BLaER1 (cell line): ENCODE results near the gene GRPR.

Experiments used
- H3K27ac ChIP-seq: shearing (Covaris generic); formaldehyde crosslinking; 2 replicates; pipeline ENCODE4 v1.8.1; 2022
- H3K27me3 ChIP-seq: shearing (Covaris generic); formaldehyde crosslinking; 2 replicates; pipeline ENCODE4 v1.8.1; 2022
- H3K36me3 ChIP-seq: shearing (Covaris generic); formaldehyde crosslinking; 2 replicates; pipeline ENCODE4 v1.8.1; 2022
- H3K4me1 ChIP-seq: shearing (Covaris generic); formaldehyde crosslinking; 2 replicates; pipeline ENCODE4 v1.8.1; 2022
- H3K4me2 ChIP-seq: shearing (Covaris generic); formaldehyde crosslinking; 2 replicates; pipeline ENCODE4 v1.8.1; 2022
- H3K4me3 ChIP-seq: shearing (Covaris generic); formaldehyde crosslinking; 2 replicates; pipeline ENCODE4 v1.8.1; 2022
- H3K9ac ChIP-seq: shearing (Covaris generic); formaldehyde crosslinking; 2 replicates; pipeline ENCODE4 v1.8.1; 2022
- H3K9me3 ChIP-seq: shearing (Covaris generic); formaldehyde crosslinking; 2 replicates; pipeline ENCODE4 v1.8.1; 2022
- H4K20me1 ChIP-seq: shearing (Covaris generic); formaldehyde crosslinking; 2 replicates; pipeline ENCODE4 v1.8.1; 2022
- Cebpa-rat ChIP-seq: shearing (Covaris generic); IDR thresholded peaks from 2 replicates; pipeline ENCODE4 v1.8.1; 2022

Gene GRPR

GRCh38 chrX:16123222-16123786, at the start of gene GRPR:
Gene GRPR, plus strand, starts transcription at chrX:16123565. Its CDS starts 389 bp downstream, at chrX:16123954.
- TF ChIP-seq Cebpa-rat: no peak
- Histone ChIP-seq H3K27ac (no peak within 1 kb of the TSS), H3K4me1 (no peaks in the 10 kb centered on the region), H3K4me3 (no peak within 1 kb of the TSS), H3K9me3 (no peaks in the 10 kb centered on the region; the same call in 1 of the 2 replicates), H3K36me3 (no peaks in the 10 kb centered on the region), H3K4me2 (no peak within 1 kb of the TSS), H3K27me3 (peaks cover 83% of the 10 kb centered on the region), H3K9ac (no peak within 1 kb of the TSS), H4K20me1 (peaks cover 6% of the 10 kb centered on the region; the same call in 1 of the 2 replicates)

GRCh38 chrX:16075087-16075486, 48.3 kb upstream of the GRPR start:
- Histone ChIP-seq H3K4me3 (no peak overlapping the region), H3K4me2 (no peak overlapping the region), H3K9me3 (no peaks in the 10 kb centered on the region), H4K20me1 (no peaks in the 10 kb centered on the region), H3K36me3 (no peaks in the 10 kb centered on the region), H3K4me1 (no peaks in the 10 kb centered on the region), H3K27ac (no peak overlapping the region), H3K9ac (no peak overlapping the region), H3K27me3 (peaks cover 45% of the 10 kb centered on the region)
- no peak for TF ChIP-seq Cebpa-rat

DNA sequence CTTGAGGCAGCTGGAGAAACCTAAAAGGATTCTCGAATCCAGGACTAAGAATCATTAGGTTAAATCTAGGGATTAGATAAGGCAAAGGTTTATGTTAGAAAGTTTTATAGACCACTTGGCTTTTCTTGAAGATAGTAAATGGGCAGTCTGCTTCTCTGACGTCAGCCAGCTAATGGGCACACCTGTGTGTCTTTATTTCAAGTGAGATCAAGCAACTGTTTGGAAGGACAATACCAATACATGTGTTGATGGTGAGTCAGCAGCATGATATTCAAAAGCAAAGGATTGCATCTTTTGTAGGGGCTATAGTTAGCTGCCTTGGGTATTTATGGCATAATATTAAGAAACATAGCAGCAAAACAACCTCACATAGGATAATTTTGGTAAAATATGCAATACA, 46.5 kb upstream of the GRPR start:
- H3K36me3 ChIP-seq: no peaks in the 10 kb centered on the region
- peaks cover 58% of the 10 kb centered on the region for H3K27me3 ChIP-seq
- H3K9ac ChIP-seq: no peak overlapping the region
- no peaks in the 10 kb centered on the region for H4K20me1 ChIP-seq
- no peak overlapping the region for H3K4me3 ChIP-seq
- H3K9me3 ChIP-seq: no peaks in the 10 kb centered on the region
- no peaks in the 10 kb centered on the region for H3K4me1 ChIP-seq
- TF ChIP-seq Cebpa-rat: no peak
- H3K4me2 ChIP-seq: no peak overlapping the region
- no peak overlapping the region for H3K27ac ChIP-seq

DNA sequence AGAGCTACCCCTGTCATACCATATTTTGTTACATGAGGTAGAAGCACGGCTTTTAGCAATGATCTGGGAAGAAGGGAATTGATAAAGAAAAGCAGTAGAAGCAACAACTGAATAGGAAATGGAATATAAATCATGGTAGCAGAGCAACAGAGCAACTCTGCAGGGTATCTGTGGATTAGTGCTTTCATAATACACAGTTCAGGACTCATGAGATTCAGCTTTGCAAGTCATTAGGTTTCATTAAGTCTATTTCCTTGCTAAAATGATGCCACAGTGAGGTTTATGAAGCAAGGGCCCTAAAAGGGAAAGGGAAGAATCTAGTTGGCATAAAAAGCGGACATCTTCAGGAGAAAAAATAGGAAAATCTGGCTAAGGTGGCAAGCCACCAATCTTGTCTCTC, 45.6 kb upstream of the GRPR start:
- no peaks in the 10 kb centered on the region for H3K9me3 ChIP-seq
- H3K36me3 ChIP-seq: no peaks in the 10 kb centered on the region
- H3K9ac ChIP-seq: no peak overlapping the region
- no peaks in the 10 kb centered on the region for H3K4me1 ChIP-seq
- H3K27ac ChIP-seq: no peak overlapping the region
- no peak overlapping the region for H3K4me2 ChIP-seq
- peaks cover 68% of the 10 kb centered on the region for H3K27me3 ChIP-seq
- H3K4me3 ChIP-seq: no peak overlapping the region
- no peaks in the 10 kb centered on the region for H4K20me1 ChIP-seq
- no peak for TF ChIP-seq Cebpa-rat

- Histone ChIP-seq H3K36me3 (no peaks in the 10 kb centered on the region), H3K9me3 (no peaks in the 10 kb centered on the region), H3K4me2 (no peak overlapping the region), H3K27ac (no peak overlapping the region), H3K4me1 (no peaks in the 10 kb centered on the region), H3K27me3 (peaks cover 90% of the 10 kb centered on the region), H4K20me1 (no peaks in the 10 kb centered on the region), H3K4me3 (no peak overlapping the region), H3K9ac (no peak overlapping the region)
- TF ChIP-seq Cebpa-rat: no peak
These were observed 42.0 kb upstream of the GRPR start for GRCh38 chrX:16081357-16081756.

GRCh38 chrX:16082470-16083085, 40.8 kb upstream of the GRPR start:
- Histone ChIP-seq H3K36me3 (no peaks in the 10 kb centered on the region), H3K27me3 (peaks cover 91% of the 10 kb centered on the region), H4K20me1 (no peaks in the 10 kb centered on the region), H3K9ac (no peak overlapping the region), H3K9me3 (no peaks in the 10 kb centered on the region), H3K4me1 (no peaks in the 10 kb centered on the region), H3K4me3 (no peak overlapping the region), H3K4me2 (no peak overlapping the region), H3K27ac (no peak overlapping the region)
- no peak for TF ChIP-seq Cebpa-rat

DNA sequence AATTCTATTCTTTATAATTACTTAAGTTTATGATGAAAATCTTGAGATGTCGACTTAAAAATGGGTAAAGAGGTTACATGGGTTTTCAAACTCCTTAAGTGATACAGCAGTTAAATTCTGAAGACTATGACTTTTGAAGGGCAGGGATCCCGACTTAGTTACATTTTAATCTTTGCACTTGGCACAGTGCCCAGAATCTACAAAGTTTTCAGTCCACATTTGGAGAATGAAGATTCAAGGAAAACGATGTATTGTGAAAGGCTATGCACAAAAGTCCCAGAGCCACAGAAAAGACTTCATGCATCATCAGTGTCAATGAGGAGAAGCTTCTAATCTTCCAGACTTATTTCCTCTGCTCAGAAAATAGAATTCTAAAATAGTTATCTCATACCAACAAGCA, 36.3 kb upstream of the GRPR start:
- Histone ChIP-seq H3K9me3 (no peaks in the 10 kb centered on the region), H3K4me2 (no peak overlapping the region), H3K4me1 (no peaks in the 10 kb centered on the region), H3K4me3 (no peak overlapping the region), H3K36me3 (no peaks in the 10 kb centered on the region), H3K27ac (no peak overlapping the region), H3K27me3 (peaks cover 93% of the 10 kb centered on the region), H4K20me1 (no peaks in the 10 kb centered on the region; the same call in 1 of the 2 replicates), H3K9ac (no peak overlapping the region)
- TF ChIP-seq Cebpa-rat: no peak

GRCh38 chrX:16089086-16089485, 34.3 kb upstream of the GRPR start:
- no peak overlapping the region for H3K4me2 ChIP-seq
- no peak overlapping the region for H3K27ac ChIP-seq
- H3K4me1 ChIP-seq: no peaks in the 10 kb centered on the region
- no peaks in the 10 kb centered on the region for H3K36me3 ChIP-seq
- no peaks in the 10 kb centered on the region for H3K9me3 ChIP-seq
- H3K4me3 ChIP-seq: no peak overlapping the region
- TF ChIP-seq Cebpa-rat: no peak
- no peaks in the 10 kb centered on the region; the same call in 1 of the 2 replicates for H4K20me1 ChIP-seq
- peaks cover 94% of the 10 kb centered on the region for H3K27me3 ChIP-seq
- no peak overlapping the region for H3K9ac ChIP-seq

DNA sequence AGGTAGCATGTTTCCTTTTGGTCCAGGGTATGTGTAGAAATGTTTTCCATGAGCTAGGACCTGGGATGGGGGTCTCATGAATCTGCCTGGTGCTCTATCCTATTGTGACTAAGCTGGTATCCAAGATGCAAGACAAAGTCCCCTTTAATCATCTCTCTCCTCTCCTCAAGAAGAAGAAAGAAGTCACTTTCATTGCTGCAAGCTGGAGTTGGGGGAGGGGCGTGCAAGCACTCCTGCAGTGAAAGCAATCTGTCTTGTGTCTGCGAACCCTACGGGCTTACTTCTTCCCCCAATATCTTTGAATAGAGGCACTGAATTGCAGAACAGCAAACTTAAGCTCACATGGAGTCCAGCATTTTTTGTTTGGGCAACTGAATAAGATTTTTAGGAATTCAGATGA, 27.2 kb upstream of the GRPR start:
- Histone ChIP-seq H3K4me2 (no peak overlapping the region), H3K4me1 (no peaks in the 10 kb centered on the region), H3K9me3 (peaks cover 8% of the 10 kb centered on the region; the same call in 1 of the 2 replicates), H3K27ac (no peak overlapping the region), H3K9ac (no peak overlapping the region), H3K4me3 (no peak overlapping the region), H3K27me3 (peaks cover 79% of the 10 kb centered on the region), H3K36me3 (no peaks in the 10 kb centered on the region), H4K20me1 (no peaks in the 10 kb centered on the region)
- no peak for TF ChIP-seq Cebpa-rat

DNA sequence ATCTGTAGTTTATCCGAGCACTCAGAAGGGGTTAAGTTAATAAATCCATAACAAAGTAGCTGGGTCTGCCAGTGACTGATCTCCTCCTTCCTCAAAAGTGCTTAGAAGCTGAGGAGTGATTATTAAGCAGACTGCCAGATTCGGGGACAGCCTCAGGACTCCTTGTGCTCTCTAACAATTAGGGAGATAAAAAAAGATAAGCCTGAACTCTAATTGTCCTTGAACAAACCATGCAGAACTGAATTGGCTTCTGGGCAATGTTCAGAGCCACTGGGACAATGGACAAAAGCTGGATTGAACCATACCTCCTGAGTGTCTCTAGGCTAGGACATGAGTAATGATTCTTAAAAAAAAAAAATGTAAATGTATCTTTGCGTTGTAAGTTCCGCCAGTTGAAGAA, 22.7 kb upstream of the GRPR start:
- peaks cover 76% of the 10 kb centered on the region for H3K27me3 ChIP-seq

More for the DNA sequence above, 22.7 kb upstream of the GRPR start:
- H3K9me3 ChIP-seq: no peaks in the 10 kb centered on the region
- no peak overlapping the region for H3K4me2 ChIP-seq
- TF ChIP-seq Cebpa-rat: no peak
- H3K27ac ChIP-seq: no peak overlapping the region
- H3K4me3 ChIP-seq: no peak overlapping the region
- H3K36me3 ChIP-seq: no peaks in the 10 kb centered on the region
- H3K4me1 ChIP-seq: no peaks in the 10 kb centered on the region
- no peaks in the 10 kb centered on the region for H4K20me1 ChIP-seq
- H3K9ac ChIP-seq: no peak overlapping the region
